Measurements from ENCODE around the gene ZMIZ1. TPM values are rescaled to one million over a fixed set of nuclear protein-coding genes. Genes with fewer than 3 reads are reported as not detected.

Gene ZMIZ1
- total RNA-seq, 2 donors from 2014 or later = 51.4 to 58.0 TPM

- intact Hi-C loops (cut with DNase I) = loop anchor here in 1 of 2 donors (5.0 kb wide), 1 partner anchor 110 kb away; no protein-coding TSS in a partner anchor
- no peak for DNase-seq
- ATAC-seq = no peak
Measured at GRCh38 chr10:79181698-79182521, 113.1 kb downstream of the ZMIZ1 start.

GRCh38 chr10:79182781-79183467, 114.2 kb downstream of the ZMIZ1 start:
- ATAC-seq (peak in 1 of 2 donors; percentile 49), DNase-seq (no peak)
- intact Hi-C loops (cut with DNase I) = loop anchor here in 1 of 2 donors (5.0 kb wide), 1 partner anchor 111 kb away; no protein-coding TSS in a partner anchor

- intact Hi-C loops (cut with DNase I) = loop anchor here in 1 of 2 donors (5.0 kb wide), 1 partner anchor 111 kb away; no protein-coding TSS in a partner anchor
- no peak for ATAC-seq
- DNase-seq = no peak
Measured at GRCh38 chr10:79183468-79183865, 114.7 kb downstream of the ZMIZ1 start.

- intact Hi-C loops (cut with DNase I) = loop anchor here in 1 of 2 donors (5.0 kb wide), 1 partner anchor 112 kb away; no protein-coding TSS in a partner anchor
- ATAC-seq (peak in 1 of 2 donors; percentile 59), DNase-seq (no peak)
Measured at GRCh38 chr10:79184145-79184625, 115.4 kb downstream of the ZMIZ1 start.

GRCh38 chr10:79184657-79185056, 115.9 kb downstream of the ZMIZ1 start:
- DNase-seq (no peak), ATAC-seq (no peak)
- intact Hi-C loops (cut with DNase I) = loop anchor here (5.0 kb wide), 1 partner anchor 112 kb away; no protein-coding TSS in a partner anchor

GRCh38 chr10:79185067-79185774, 116.5 kb downstream of the ZMIZ1 start:
- intact Hi-C loops (cut with DNase I) = loop anchor here in 1 of 2 donors (5.0 kb wide), 1 partner anchor 113 kb away; no protein-coding TSS in a partner anchor
- ATAC-seq = peak in 1 of 2 donors; percentile 47
- no peak for DNase-seq

GRCh38 chr10:79185796-79186374, 117.1 kb downstream of the ZMIZ1 start:
- ATAC-seq (no peak), DNase-seq (no peak)
- intact Hi-C loops (cut with DNase I) = loop anchor here in 1 of 2 donors (5.0 kb wide), 1 partner anchor 114 kb away; no protein-coding TSS in a partner anchor

- intact Hi-C loops (cut with DNase I) = loop anchor here in 1 of 2 donors (5.0 kb wide), 1 partner anchor 114 kb away; no protein-coding TSS in a partner anchor
Measured at GRCh38 chr10:79186486-79187120, 117.8 kb downstream of the ZMIZ1 start.

GRCh38 chr10:79187121-79187940, 118.6 kb downstream of the ZMIZ1 start:
- no peak for ATAC-seq
- intact Hi-C loops (cut with DNase I) = loop anchor here in 1 of 2 donors (5.0 kb wide), 1 partner anchor 115 kb away; no protein-coding TSS in a partner anchor
- no peak for DNase-seq

More at GRCh38 chr10:79186486-79187120, 117.8 kb downstream of the ZMIZ1 start:
- ATAC-seq = no peak
- DNase-seq = no peak

GRCh38 chr10:79188154-79188965, 119.6 kb downstream of the ZMIZ1 start:
- DNase-seq (no peak), ATAC-seq (no peak)
- intact Hi-C loops (cut with DNase I) = loop anchor here in 1 of 2 donors (5.0 kb wide), 1 partner anchor 116 kb away; no protein-coding TSS in a partner anchor

- intact Hi-C loops (cut with DNase I) = loop anchor here in 1 of 2 donors (5.0 kb wide), 1 partner anchor 117 kb away; no protein-coding TSS in a partner anchor
- ATAC-seq (no peak), DNase-seq (no peak)
Measured at GRCh38 chr10:79189181-79189580, 120.4 kb downstream of the ZMIZ1 start.

GRCh38 chr10:79189853-79190435, 121.2 kb downstream of the ZMIZ1 start:
- DNase-seq = no peak
- peak in 1 of 2 donors; percentile 49 for ATAC-seq
- intact Hi-C loops (cut with DNase I) = loop anchor here (5.0 to 10.0 kb wide), 6 partner anchors 38 to 1143 kb away; no protein-coding TSS in a partner anchor

- ATAC-seq (no peak), DNase-seq (no peak)
- intact Hi-C loops (cut with DNase I) = loop anchor here (5.0 to 10.0 kb wide), 5 partner anchors 38 to 1144 kb away; no protein-coding TSS in a partner anchor
Measured at GRCh38 chr10:79190740-79191261, 122.0 kb downstream of the ZMIZ1 start.

- intact Hi-C loops (cut with DNase I) = loop anchor here (5.0 to 10.0 kb wide), 5 partner anchors 40 to 1145 kb away; no protein-coding TSS in a partner anchor
- peak in 1 of 2 donors; percentile 2 for ATAC-seq
- DNase-seq = no peak
Measured at GRCh38 chr10:79191951-79192676, 123.3 kb downstream of the ZMIZ1 start.

- intact Hi-C loops (cut with DNase I) = loop anchor here (5.0 to 10.0 kb wide), 5 partner anchors 40 to 1145 kb away; no protein-coding TSS in a partner anchor
- ATAC-seq (peak in 1 of 2 donors; percentile 55), DNase-seq (peak; percentile 76)
Measured at GRCh38 chr10:79192677-79193003, 123.9 kb downstream of the ZMIZ1 start.

Measured in left cardiac atrium (tissue), 4 donors.